K562 (cell line): Measurements from ENCODE around the gene CDC6. TPM values are rescaled to one million over a fixed set of nuclear protein-coding genes. Genes with fewer than 3 reads are reported as not detected.

Experiments
- GTF2E2 ChIP-seq: fragments of 200-800 bp; sonication (Bioruptor generic); IDR thresholded peaks from 2 replicates; pipeline ENCODE4 v1.6.1; 2016; ENCODE audit warnings: missing genetic modification characterization, missing compliant biosample characterization
- POLR2G ChIP-seq: fragments of 200-400 bp; formaldehyde crosslinking; IDR thresholded peaks from 2 replicates; pipeline ENCODE4 v1.6.1; 2017; ENCODE audit warnings: low read depth, mild to moderate bottlenecking, antibody characterized with exemption, low read length, moderate library complexity
- RERE ChIP-seq: sonication (generic); formaldehyde crosslinking; IDR thresholded peaks from 2 replicates; pipeline ENCODE4 v1.8.0; 2023; ENCODE audit warnings: missing genetic modification reagents, mild to moderate bottlenecking, borderline replicate concordance
- RREB1 ChIP-seq: fragments of 250-450 bp; sonication (Bioruptor Pico); IDR thresholded peaks from 2 replicates; pipeline ENCODE4 v1.4.0; 2020
- ZNF431 ChIP-seq: sonication (generic); formaldehyde crosslinking; IDR thresholded peaks from 2 replicates; pipeline ENCODE4 v1.8.0; 2022; ENCODE audit warnings: mild to moderate bottlenecking, missing genetic modification reagents
- ZNF79 ChIP-seq: fragments of 250-450 bp; sonication (Bioruptor Pico); IDR thresholded peaks from 2 replicates; pipeline ENCODE4 v1.4.0; 2020; ENCODE audit warnings: low read depth, mild to moderate bottlenecking, moderate library complexity
- polyA plus RNA-seq, 8 experiments: library from polyadenylated mRNA; depleted of rRNA in 4 of 8; stranded (reverse) in 5 of 8; unstranded in 3 of 8; fragments of >200 nt; fragmentation: Nextera tagmentation in 2 of 8; fragmentation: Illumina TruSeq in 1 of 8; extraction: Ambion mirVana in 2 of 8; extraction: Trizol in 1 of 8; gene quantifications; 2 replicates each; pipeline versions ENCODE4 v1.2.1 to v1.2.3, GENCODE V29; 2011 to 2014; ENCODE audit warnings: inconsistent platforms in 1 of 8, missing spikeins in 1 of 8
- total RNA-seq, 7 experiments: library from RNA; depleted of rRNA in 6 of 7; stranded (reverse); fragments of >200 nt in 6 of 7; fragmentation: Illumina TruSeq in 2 of 7; extraction: Trizol in 2 of 7; gene quantifications; 2 replicates each; pipeline versions ENCODE4 v1.2.1 to v1.2.3, GENCODE V29; 2011 to 2021; ENCODE audit warnings: low replicate concordance in 1 of 7

Gene CDC6
- total and polyA plus RNA-seq, 9 of the 15 experiments (the other 6 are each of a cell fraction or from before 2014, with no cell fraction given), result 29.6 to 141 (median 106) TPM

GRCh38 chr17:40327244-40327729 lies 39.6 kb downstream of the CDC6 start (continued):
- TF ChIP-seq RERE, result no peak
- no peak for TF ChIP-seq ZNF79 (CRISPR knock-in tag)
- TF ChIP-seq POLR2G, result no peak
- TF ChIP-seq RREB1 (CRISPR knock-in tag), result no peak
- TF ChIP-seq ZNF431 (CRISPR knock-in tag), result no peak
- TF ChIP-seq GTF2E2, result no peak
- TF ChIP-seq, all 486 proteins: peak for 0
